GM15510 (cell line): Measurements from ENCODE around the gene PFKP.

Source experiments
- POLR2A ChIP-seq: IDR thresholded peaks from 3 replicates; pipeline ENCODE4 v1.6.1; 2011; ENCODE audit warnings: borderline replicate concordance; ENCODE audit not compliant: insufficient read length; ENCODE audit errors: extremely low read depth

The PFKP gene

GRCh38 chr10:3173171-3173878, 106.0 kb downstream of the PFKP start:
- no peak for TF ChIP-seq POLR2A

DNA sequence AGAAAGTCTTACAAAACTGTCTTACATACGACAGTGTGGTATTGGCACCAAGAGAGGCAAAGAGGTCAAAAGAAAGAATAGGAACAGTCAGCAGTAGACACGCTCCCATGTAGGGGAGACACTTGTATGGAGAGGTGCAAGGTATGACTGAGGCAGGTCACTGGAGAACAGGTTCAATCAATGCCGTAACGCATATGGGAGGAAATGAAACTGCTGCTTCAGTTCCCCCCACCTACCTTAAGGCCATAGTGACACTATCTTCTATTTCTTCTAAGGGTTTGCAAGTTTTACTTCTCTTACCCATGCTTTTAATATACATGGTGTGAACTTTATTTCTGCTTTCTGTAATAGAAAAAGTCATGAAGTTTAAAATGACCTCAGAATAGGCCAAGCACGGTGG, 110.7 kb downstream of the PFKP start:
- TF ChIP-seq POLR2A = no peak

- TF ChIP-seq POLR2A = no peak
Observed at GRCh38 chr10:3179174-3179573, 111.8 kb downstream of the PFKP start.

GRCh38 chr10:3180355-3181025, 113.1 kb downstream of the PFKP start:
- TF ChIP-seq POLR2A = no peak

DNA sequence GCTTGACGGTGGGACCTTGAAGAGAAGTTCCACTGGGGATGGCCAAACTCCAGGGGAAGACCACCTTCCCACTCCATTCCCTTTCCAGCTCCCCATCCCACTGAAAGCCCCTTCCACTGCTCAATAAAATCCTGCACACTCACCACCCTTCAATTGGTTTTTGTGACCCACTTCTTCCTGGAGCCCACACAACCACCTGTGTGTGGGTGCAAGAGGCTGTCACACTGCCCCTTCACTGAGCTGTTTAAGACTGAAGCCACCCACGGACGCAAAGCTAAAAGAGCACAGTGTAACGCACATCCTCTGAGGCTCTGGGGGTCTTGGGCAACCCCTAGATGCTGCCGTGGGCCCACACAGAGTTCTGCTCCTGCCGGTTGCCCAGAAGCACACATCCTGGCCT, 118.0 kb downstream of the PFKP start:
- TF ChIP-seq POLR2A = no peak

- no peak for TF ChIP-seq POLR2A
Observed at GRCh38 chr10:3186368-3186767, 119.0 kb downstream of the PFKP start.
